Activated CD8-positive, alpha-beta memory T cell treated with anti-CD3 and anti-CD28 coated beads, Interleukin-2, amount 50 U/mL, for 4 hours (primary cell): ENCODE data around the gene RER1.

Source experiments
- DNase-seq: peaks from one replicate; pipeline ENCODE4 v3.0.0-alpha.2; 2020

Gene RER1

DNA sequence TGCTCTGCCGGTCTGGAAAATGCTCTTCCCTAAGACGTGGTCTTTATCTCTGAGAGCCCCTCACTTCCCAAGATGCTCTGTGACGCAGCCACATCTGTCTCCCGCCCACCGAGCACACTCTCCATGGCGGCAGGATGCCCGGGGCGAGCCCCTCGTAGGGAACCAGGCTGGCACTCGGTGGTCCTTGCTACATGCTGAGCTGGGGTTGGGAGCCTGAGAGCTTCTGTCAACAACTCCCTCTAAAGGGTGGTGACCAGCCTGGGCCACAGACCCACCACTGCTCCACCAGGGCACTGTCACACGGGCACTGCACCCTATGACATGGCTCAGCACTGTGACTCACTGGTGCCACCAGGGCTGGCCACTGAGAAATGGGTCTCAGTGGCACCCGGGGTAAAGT is 18.1 kb downstream of the RER1 start:
- no peak for DNase-seq

DNA sequence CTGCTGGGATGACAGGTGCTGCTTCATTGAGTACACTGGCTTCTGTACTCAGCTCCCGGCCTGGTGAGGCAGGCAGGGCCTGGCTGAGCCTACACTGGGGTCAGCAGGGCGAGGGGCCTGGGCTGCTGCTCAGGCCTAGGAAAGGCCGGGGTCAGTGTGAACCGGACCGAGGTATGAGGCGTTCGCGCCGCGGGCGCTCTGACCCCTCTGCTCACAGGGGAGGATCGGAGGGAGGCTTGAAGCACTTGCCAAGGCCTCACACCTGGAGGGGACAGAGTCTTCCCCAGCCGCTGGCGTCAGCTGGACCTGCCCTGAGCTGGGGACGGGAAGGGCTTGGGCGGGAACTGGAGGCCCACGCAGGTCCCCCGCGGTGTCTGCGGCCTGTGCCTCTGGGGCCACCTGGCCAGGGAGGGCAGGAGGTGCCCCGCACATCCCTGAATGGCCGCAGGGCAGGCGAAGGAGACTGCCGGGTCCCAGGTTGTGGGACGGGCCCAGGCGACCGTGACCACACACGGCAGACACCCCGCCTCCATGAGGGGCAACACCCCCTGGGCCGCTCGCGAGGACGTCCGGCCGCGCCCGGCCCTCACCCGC is 20.3 kb downstream of the RER1 start:
- no peak for DNase-seq

DNA sequence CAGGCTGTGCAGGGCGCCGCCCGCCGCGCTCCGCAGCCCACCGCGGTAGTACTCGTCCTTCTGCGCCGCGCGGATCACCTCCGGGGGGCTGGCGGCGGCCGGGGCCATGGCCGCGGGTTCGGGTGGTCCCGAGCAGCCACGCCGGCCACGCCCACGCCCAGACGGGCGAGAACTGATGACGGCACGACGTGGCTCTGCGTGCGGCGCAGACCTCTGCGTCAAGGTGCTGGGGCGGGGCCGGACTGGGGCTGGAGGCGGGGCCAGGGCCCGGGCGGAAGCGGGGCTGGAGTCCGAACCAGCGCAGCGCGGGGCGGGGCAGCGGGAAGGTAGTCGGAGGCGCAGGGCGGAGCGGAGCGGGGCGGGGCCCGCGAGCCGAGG is 20.7 kb downstream of the RER1 start, which contains the start of gene PEX10:
TSS of gene PEX10 (minus strand) at position 170 of the 378 bp plus-strand sequence. CDS start at position 108, 62 bp downstream.
- DNase-seq, result peak; percentile 99

DNA sequence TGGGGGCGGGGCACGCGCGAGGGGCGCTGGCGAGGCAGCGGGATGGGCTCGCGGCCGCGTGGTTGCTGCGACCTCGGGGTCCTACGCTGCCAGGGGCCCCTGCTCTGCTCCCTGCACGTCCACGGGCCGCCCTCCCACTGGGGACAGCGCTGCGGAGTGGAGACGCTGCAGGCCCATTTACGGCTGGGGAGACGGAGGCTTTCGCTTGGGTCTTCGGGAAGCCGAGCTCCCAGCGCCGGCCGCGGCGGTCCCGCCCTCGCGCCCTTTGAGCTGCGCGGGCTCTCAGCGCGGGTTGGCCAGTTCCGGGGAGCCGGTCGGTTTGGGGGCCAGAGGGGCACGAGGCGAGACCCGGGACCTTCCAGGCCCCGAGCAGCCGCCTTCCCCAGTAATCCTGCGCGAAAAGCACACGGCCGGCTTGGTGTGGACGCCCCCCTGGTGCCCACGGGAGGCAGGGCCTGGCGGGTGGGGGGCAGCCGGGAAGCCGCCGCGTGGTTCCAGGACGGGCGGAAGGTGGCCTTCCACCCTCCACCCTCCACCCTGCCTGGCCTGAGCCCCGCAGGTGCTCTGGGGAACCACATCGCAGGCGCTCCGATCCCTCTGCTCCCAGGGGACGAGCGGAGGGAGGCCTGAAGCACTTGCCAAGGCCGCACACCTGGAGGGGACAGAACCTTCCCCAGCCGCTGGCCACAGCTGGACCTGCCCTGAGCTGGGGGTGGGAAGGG is 21.3 kb downstream of the RER1 start:
- peak; percentile 35 for DNase-seq

DNA sequence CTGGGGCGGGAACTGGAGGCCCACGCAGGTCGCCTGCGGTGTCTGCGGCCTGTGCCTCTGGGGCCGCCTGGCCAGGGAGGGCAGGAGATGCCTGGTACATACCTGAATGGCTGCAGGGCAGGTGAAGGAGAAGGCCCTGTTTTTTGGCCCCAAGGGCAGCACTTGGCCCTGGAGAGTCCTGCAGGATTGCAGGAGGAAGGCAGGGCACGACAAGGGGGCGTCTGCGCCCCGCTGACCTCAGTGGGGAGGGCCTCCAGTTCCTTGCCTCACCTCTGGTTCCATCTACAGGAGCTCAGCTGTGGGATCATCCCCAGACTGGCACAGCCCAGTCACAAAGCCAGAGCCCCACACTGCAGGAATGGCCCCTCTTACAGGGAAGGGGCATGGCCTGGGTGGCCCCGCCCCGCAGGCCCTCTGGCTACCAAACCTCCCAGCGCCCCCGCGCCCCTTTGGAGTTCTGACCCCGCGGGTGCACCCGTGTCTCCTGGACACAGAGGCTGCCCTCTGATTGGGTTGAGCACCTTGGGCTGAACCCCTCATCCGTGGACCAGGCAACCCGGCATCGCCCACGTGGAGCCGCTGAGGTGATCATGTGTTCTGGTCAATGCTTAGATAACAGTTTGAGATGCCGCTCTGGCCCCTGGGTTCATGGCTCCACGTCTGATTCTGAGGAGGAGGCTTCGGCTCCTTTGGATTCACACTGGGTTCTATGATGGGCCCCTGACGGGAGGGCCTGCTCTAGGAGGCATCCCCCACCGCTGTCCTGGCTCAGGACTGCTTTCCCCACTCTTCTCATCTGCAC is 22.1 kb downstream of the RER1 start:
- no peak for DNase-seq

DNA sequence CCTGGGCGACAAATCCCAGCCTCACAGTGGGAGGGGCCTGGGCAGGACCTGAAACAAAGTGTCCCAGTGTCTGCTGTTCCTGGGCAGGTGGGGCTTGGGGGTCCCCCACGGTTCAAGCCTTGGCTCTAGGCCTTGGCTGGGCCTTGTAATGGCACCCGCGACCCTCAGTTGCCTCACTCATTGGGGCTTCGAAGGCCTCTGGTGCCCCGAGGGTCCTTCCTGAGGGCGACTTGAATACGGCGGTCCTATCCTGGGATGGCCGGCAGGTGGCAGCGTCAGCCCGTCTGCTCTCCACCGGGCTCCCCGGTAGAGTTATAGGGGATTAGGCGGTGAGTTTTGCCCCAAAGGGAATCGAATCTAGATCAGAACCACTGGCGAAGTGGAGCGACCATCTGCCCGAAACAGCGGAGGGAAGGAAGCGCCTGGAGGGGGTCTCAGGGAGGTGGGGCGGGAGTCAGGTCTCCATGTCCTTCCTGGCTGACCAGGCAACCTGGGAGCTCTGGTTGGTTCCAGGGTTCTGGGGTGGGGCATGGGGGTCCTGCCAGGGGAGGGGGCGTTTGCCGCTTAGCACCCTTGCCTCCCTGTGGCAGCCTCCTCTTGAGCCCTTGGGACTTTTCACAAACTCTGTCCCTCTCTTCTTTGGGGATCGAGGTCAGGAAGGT is 22.8 kb downstream of the RER1 start:
- DNase-seq, result peak; percentile 85

DNA sequence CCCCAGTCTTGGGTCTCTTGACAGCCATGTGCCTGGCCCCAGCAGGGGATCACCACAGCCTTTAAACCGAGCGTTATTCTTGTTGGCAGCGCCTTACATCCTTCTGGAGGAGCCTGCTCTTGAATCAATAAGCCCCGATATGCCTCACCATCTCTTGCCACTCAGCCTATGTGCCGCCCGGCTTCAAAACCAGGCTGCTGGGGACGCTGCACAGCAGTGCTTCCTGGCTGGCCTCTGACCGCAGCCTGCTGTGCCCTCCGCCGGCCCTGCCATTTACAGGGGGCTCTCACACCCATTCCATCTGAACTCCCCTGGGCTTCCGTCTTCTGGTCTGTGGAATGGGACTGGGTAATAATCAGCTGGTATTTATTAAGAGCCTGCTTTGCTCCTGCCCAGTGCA is 23.7 kb downstream of the RER1 start:
- no peak for DNase-seq

DNA sequence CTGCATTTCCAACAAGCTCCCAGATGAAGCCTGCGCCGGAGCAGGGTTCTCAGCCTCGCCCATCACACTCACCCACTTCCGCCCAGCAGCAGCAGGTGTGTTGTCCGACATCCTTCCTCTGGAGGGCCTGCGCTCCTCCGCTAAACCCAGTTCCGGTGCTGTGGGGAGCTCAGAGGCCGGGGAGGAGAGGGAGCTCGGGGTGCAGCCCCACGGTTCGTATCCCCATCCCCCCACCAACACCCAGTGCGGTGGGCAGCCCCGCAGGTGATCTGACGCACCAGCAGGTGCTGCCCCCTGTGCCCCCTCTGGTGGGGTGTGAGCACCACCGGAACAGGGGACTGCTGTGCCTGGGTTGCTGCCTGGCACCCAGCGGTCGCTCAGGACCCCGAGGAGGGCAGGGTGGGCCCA is 24.2 kb downstream of the RER1 start:
- peak; percentile 37 for DNase-seq

DNA sequence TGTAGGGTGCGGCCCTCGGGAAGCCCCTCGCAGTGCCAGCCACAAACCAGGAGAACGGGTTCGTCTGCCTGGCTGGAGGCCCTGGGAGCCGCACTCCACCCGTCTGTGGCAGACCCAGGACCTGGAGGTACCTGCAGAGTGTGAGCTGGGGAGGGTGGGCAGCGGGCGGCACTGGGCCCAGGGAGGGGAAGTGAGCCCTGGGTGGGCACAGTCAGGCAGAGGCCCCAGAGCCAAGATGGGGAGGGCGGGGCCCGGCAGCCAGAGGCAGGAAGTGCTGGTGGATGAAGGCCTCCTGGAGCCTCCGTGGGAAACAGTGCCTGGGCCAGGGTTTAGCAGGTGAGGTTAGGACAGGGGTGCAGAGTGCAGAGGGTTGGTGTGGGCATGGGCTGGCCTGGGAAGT is 24.8 kb downstream of the RER1 start:
- no peak for DNase-seq

DNA sequence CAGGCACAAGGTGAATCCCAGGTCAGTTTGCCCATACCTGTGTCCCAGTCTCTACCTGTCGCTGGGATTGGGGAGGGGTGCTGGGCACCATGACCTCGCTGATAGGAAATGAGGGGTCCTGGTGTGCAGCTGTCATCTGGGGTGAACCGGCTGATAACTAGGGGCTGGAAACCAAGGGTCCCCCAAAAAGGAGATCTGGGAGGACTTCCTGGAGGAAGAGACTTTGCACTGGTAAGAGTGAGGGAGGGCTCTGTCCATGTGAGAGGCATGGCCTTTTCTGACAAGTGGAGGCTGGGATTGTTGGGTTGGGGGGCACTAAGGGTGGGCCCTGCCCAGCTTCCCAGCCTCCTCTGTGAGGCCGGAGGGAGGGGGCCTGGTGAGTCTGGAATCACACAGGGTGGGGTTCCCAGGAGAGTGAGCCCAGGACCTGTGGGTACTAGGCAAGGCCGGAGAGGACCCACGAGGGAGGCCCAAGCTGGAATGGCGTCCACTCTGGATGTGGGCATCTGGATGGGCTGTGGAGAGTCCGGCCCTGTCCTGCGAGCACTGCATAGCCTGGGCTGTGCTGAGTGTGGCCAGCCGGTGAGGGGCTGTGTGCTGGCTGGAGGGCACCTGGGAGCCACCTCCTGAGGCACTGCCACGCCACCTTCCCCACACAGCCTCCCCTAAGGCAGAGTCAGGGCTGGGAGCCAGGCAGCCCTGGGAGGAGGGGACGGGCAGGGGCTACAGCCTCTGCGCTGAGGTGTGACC is 25.6 kb downstream of the RER1 start:
- DNase-seq, result no peak

DNA sequence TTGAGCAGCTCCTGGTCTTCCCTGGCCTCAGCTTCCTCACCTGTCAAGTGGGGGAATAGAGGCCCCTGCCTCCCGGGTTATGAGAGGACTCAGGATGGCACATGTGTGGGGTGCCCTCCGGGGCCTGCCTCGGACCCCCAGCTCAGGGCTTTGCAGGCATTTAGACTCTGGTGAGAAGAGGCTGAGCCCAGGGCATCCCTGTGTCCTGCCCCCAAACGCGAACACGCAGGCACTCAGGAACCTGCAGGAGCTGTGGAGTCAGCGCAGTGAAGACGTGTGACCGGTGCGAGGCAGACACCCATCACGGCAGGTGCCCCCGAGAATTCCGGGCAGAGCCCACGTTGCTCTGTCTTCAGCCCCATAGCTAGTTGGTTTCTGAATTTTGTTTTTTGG is 26.2 kb downstream of the RER1 start:
- no peak for DNase-seq

DNA sequence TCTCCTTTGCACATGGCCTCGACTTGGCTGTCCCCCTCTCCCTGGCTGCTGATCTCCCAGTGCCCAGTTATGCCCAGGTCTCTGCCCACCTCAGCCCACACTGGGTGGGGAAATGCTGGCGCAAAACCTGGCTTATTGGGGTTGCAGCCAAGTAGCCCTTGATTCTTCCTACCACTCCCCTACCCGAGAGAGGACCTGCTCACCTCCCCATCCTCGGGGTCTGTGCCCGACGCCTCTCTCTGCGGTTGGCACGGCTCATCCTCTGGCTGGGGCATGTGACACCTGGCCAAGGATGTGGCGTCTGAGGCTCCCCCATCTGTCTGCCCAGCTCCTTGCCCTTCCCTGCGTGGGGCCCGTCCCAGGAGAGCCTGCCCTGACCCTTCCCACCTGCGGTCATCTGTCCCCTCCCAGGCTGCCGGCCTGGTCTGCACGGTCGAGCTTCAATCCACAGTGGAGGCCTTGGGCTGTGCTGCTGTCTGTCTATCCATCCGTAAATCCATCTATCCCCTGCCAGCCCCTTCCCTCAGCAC is 27.2 kb downstream of the RER1 start:
- DNase-seq, result no peak

DNA sequence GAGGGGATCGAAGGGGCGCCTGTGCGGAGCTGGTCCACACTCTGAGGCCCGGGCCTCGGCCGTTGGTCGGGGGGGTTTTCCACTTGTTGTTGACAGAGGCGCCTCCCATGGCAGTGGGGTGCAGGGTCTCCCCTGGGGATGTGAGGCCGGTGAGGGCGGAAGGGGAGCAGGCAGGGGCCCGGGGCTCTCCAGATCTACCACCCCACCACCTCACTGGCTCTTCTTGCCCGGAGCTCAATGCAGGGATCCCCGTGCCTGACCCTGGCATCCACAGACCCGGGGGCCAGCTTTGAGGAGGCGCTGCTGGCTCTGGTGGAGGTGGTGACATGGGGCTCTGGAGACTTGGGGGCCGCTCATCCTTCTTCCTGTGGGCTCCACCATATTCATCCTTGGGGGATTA is 27.8 kb downstream of the RER1 start:
- DNase-seq, result no peak

DNA sequence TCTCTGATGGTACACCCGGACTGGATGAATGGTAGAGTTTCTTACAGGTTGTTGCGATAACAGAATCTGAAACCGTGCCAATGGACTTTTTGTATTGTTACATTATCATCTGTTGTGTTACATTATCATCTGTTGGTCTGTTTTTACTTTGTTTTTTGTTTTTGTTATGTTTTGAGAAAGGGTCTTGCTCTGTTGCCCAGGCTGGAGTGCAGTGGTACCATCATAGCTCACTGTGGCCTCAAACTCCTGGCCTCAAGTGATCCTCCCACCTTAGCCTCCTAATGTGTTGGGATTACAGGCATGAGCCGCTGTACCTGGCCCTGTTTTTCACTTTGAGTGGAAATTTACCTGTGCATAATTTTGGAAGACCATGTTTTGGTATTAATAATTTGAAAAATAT is 30.9 kb downstream of the RER1 start:
- no peak for DNase-seq

DNA sequence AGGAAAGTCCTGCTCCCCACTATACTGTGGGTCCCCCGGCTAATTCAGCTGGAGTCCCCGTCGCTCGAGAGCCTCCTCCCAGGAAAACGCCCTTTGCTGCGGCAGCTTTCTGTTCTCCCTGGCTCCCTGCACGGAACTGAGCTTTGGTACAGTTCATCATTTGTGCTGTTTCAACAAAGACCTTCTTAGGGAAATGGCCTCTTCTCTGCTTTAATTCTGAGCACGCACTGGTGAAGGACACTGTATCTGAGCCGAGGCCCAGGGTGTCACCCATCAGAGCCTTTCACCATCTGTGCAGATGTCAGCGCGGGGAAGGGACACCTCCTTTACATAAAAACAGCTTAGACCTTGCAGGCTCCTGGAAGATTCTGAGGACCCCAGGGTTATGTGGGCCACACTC is 34.3 kb downstream of the RER1 start:
- no peak for DNase-seq

DNA sequence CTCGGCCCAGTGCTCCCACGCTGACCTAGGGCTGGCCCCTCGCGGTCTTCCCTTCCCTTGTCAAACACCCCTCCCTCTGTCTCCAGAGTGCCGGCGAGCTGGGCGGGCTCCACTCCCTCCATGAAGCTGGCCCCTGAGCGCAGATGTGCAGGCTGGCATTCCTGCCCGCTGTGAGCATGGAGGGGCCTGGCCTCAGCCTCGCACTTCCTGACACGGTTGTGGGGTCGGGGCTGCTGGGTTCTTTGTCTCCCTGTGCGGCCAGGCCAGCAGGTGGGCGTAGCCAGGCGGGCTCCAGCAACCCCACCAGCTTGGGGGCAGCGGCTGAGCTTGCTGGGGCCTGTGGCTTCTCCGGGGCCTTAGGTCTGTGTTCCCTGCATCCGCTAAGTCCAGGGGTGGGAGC is 34.9 kb downstream of the RER1 start:
- no peak for DNase-seq

DNA sequence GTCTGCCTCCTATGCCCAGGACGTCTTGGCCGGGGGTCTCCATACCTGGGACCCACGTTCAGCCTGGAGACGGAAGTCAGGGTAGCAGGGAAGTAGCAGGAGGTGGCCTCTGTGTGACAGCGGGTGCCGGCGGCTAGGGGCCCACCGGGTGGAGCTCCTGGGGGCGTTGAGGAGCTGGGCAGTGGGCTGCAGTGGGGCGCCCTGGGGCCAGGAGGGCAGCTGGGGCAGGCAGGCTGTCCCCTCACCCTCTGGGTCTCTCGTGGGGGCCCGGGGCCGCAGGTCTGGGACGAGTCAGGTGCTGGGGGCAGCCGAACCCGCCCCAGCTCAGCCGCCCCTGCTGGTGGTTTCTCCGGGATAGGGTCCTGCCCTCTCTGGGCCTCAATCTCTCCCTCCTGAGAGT is 35.4 kb downstream of the RER1 start:
- DNase-seq, result no peak

DNA sequence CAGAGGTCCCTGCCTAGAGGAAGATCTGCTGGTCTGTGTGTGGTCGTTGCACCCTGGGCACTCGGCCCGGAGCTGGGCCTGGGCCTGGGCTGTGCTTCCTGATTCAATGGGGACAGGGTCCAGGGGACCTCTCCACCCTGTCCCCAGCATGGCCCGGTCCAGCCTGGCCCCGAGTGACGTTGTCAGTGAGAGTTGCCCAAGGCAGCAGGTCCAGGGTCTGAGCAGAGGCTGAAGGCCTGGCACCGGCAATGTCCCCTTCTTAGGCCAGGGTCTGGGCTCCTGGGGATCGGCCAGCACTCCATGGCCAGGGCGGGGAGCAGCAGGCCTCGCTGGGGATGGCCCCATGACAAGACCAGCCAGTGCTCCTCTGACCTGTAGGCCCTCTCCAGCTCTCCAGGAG is 36.3 kb downstream of the RER1 start:
- DNase-seq, result no peak

DNA sequence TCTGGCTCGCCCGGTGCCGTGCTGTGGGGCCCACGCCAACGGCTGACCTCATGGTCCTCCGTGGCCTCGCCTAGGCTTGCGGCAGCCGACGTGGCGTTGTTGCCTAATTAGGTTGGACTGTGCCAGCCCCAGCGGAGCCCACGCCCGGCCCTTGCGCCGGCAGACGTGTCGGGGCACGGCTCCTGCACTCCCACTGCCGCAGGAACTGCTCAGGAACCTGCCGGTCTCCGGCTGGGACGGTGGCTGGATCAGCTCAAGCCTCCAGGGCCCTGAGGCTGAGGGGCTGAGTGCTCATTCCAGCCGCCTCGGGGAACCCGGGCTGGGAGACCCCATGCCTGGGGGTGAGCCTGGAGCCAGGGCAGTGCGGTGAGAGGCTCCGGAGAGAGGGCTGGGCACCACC is 36.8 kb downstream of the RER1 start:
- no peak for DNase-seq

DNA sequence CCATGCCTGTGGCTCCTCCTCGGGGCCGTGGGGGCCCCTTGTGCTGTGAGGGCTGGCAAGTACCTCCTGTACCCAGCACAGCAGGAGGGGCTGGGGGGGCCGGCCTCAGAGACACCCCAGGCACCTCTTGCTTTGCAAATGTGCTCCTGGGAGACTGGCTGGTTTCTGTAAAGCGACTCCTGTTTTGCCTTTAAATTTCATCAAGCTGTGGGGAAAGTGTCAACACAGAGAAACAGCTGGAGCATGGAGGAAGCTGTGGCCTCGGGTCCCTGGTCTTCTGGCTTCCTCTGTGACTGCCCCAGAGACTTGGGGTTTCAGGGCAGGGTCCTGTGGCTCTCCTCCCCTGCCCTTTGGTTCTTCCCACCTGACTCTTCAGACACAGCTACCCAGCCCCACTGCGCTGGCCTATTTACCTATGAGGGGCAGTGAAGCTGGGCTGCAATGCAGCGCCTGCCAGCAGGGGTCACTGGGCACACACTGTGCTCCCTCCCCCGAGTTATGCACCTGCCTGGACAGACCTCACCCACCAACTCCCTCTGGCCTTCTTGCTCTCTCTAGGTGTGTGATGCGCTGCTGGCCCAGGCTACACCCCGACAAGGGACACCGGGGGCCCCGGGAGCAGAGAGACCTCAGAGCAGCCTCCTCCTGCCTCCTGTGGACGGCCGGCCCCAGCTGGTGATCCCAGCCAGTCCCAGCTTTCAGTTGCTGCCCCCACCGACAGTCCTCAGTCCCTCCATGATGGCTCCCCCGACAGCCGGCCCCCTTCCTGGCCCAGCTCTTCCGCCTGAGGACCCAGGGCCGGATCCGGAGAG is 38.3 kb downstream of the RER1 start:
- DNase-seq, result no peak

DNA sequence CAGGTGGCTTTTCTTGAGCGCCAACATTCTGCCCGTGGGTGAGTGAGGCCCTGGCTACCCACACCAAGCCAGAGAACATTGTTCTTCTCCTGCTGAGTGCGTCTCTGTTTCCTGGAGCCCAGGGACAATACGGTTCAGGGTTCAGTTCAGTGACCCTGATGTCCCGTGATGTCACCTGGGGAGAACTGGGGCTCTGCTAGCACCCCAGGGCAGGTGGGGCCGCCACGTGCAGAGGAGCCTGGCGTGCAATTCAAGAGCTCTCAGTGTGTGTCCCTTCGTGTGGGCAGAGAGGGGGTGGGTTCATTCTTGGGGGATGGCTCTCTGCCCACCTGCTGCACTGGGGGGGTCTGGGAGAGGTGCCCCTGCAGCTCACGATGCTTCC is 38.9 kb downstream of the RER1 start:
- DNase-seq, result no peak

DNA sequence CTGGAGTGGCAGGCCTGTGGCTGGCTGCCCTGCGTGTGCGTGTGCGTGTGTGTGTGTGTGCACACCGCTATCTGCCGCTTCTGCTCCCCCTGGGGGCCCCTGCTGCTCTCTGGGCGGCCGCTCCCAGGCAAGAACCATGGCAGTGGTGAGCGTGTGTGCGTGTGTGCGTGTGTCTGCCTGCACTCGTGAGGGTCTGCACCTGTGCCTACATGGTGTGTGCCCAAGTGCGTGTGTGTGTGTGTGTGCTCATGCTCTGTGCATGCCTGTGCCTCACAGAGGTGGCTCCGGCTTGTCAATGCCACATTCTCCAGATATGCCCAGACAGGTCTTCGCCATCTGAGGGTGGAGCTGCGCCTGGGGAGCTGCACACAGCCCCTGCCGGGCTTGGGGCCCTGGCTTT is 39.5 kb downstream of the RER1 start:
- DNase-seq, result no peak
